Measurements from ENCODE around the gene SERPINF2. TPM values are rescaled to one million over a fixed set of nuclear protein-coding genes. Genes with fewer than 3 reads are reported as not detected.

The SERPINF2 gene
- total and polyA plus RNA-seq, 2 experiments from 2014 or later: 0.66 to 1.2 TPM

- Mint-ChIP-seq H3K27ac (peak overlapping the region; percentile 100; the same call in 1 of the 2 replicates), H3K36me3 (ENCODE audit: low read depth) (peaks cover 3% of the 10 kb centered on the region; the same call in 2 of the 3 replicates), H3K4me1 (peaks cover 10% of the 10 kb centered on the region; the same call in 2 of the 3 replicates), H3K9me3 (no peaks in the 10 kb centered on the region), H3K4me3 (peak overlapping the region; percentile 94), H3K27me3 (ENCODE audit: insufficient read depth, low read depth, poor library complexity) (peaks cover 42% of the 10 kb centered on the region)
- ATAC-seq (no peak), DNase-seq (ENCODE audit: low spot score) (no peak)
- H4K20me1 ChIP-seq (replicated peaks; ENCODE audit: insufficient read depth): no peaks in the 10 kb centered on the region
- H3F3A ChIP-seq (replicated peaks; ENCODE audit: low read depth): peaks cover 5% of the 10 kb centered on the region
- no peak overlapping the region for H2AFZ ChIP-seq
- peak overlapping the region; percentile 58; the same call in 1 of the 2 replicates for H3K4me3 ChIP-seq
- no peak overlapping the region; the same call in 1 of the 2 replicates for H3K4me2 ChIP-seq
- peaks cover 16% of the 10 kb centered on the region for H3K4me1 ChIP-seq (ENCODE audit: insufficient read depth)
- no peaks in the 10 kb centered on the region for H3K36me3 ChIP-seq (ENCODE audit: insufficient read depth)
- peaks cover under 1% of the 10 kb centered on the region; the same call in 1 of the 2 replicates for H3K27me3 ChIP-seq (ENCODE audit: insufficient read depth)
- no peaks in the 10 kb centered on the region for H3K9me2 ChIP-seq (ENCODE audit: insufficient read depth)
- no peak for TF ChIP-seq REST (IDR thresholded peaks at IDR 0.05; ENCODE audit: unreplicated experiment)
- no peak for TF ChIP-seq ZNF331 (CRISPR knock-in tag; IDR thresholded peaks at IDR 0.05; ENCODE audit: low read depth)
- no peak for TF ChIP-seq ETS1 (IDR thresholded peaks at IDR 0.05)
- TF ChIP-seq STAT1 (IDR thresholded peaks at IDR 0.05; ENCODE audit: unreplicated experiment): no peak
- TF ChIP-seq CTCF (conservative IDR thresholded peaks at IDR 0.05; ENCODE audit: low read depth in 2 of 2): no peak
- TF ChIP-seq JUNB (IDR thresholded peaks at IDR 0.05; ENCODE audit: unreplicated experiment): no peak
- no peak for TF ChIP-seq ZNF462 (CRISPR knock-in tag; IDR thresholded peaks at IDR 0.05)
- TF ChIP-seq POLR2AphosphoS5 (IDR thresholded peaks at IDR 0.05; ENCODE audit: low read depth): no peak
- no peak for TF ChIP-seq ZNF114 (CRISPR knock-in tag; IDR thresholded peaks at IDR 0.05)
- no peak for TF ChIP-seq EZH2phosphoT487 (IDR thresholded peaks at IDR 0.05; ENCODE audit: unreplicated experiment)
- TF ChIP-seq NANOG (IDR thresholded peaks at IDR 0.05; ENCODE audit: borderline replicate concordance): no peak
- no peak for TF ChIP-seq EZH2 (IDR thresholded peaks at IDR 0.05; ENCODE audit: low read depth, unreplicated experiment)
- no peak for TF ChIP-seq CREB1 (CRISPR knock-in tag; IDR thresholded peaks at IDR 0.05; ENCODE audit: low read depth)
- no peaks in the 10 kb centered on the region for H3K79me2 ChIP-seq (replicated peaks; ENCODE audit: insufficient read depth)
- H3K27ac ChIP-seq (ENCODE audit: low read depth): no peak overlapping the region
Observed at GRCh38 chr17:1718362-1719165, 24.1 kb upstream of the SERPINF2 start.

Data from GM23338 (cell line).